NCI-H345 (cell line): ENCODE measurements around the gene TSPEAR.

Experiments used
- DNase-seq: peaks from one replicate; lab custom pipeline; 2025; lab: John Stamatoyannopoulos, UW

Gene TSPEAR

DNA sequence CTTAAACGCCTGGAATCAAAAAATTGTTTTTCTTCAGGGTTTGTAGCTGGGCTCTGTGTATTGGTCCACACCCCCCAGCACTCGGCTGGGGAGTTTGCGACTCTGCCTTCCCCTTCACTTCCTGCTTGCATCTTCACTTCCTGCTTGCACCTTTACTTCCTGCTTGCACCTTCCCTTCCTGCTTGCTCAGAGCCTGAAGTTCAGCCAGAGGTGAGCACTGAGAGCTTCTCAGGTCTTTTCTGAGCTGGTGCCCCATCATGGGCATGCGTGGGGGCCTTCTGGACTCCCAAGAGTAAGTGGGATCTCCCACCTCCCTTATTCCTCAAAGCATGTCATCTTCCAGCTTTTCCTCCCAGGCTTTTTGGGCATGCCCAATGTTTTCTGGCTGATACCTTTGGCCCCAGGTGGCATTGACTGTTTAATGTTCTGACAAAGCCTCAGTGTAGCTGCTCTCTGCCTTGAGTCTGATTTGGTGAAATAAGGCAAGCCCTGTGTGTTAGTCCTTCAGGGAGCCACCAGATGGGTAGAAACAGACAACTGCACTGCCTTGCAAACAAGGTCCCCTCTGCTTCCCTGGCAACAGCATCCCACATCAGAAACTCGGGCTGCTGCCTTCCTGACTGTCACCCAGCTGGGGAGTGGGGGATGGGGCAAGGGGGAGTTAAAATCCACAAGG is 163.6 kb downstream of the TSPEAR start:
- DNase-seq: no peak

GRCh38 chr21:44544566-44544965 is 166.8 kb downstream of the TSPEAR start:
- no peak for DNase-seq

DNA sequence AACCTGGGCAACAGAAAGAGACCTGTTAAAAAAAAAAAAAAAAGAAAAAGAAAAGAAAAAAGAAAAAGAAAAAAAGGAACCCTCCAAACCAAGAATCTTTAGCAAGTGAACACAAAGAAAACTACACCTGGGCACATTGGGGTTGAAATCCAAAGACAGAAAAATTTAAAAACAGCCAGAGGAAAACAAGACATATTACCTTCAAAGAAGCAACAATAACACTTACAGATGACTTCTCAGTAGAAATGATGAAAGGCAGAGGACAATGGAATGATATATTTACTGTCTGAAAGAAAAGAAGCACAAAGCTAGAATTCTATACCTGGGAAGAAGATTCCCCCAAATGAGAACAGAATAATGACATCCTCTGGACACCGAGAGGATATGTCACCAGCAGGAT is 168.7 kb downstream of the TSPEAR start:
- no peak for DNase-seq

- no peak for DNase-seq
These were observed 170.6 kb downstream of the TSPEAR start for GRCh38 chr21:44540741-44541288.

- DNase-seq: no peak
These were observed 171.2 kb downstream of the TSPEAR start, which contains the start of gene KRTAP10-1 for GRCh38 chr21:44539991-44540666. TSS of gene KRTAP10-1 (minus strand) at chr21:44540195. CDS start at chr21:44540150, 45 bp downstream.

DNA sequence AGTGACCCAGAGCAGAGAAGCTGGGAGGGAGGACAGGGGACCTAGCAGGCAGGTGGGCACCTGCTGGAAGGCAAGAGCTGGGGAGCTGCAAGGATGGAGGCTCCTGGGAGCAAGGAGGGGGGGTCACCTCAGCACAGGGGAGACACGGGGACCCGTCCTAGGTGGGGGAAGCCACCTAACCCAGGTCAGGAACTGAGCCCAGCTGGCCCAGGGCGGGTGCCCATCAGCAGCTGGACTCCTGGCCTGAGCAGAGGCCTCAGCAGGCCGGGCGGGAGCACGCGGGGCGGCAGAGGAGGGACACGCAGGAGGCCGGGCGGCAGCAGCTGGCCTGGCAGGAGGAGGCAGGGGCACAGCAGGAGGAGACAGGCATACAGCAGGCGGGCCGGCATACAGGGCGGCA is 172.3 kb downstream of the TSPEAR start:
- DNase-seq: no peak

GRCh38 chr21:44537930-44538911 is 173.2 kb downstream of the TSPEAR start:
- no peak for DNase-seq

GRCh38 chr21:44535963-44536362 is 175.4 kb downstream of the TSPEAR start:
- DNase-seq: no peak

DNA sequence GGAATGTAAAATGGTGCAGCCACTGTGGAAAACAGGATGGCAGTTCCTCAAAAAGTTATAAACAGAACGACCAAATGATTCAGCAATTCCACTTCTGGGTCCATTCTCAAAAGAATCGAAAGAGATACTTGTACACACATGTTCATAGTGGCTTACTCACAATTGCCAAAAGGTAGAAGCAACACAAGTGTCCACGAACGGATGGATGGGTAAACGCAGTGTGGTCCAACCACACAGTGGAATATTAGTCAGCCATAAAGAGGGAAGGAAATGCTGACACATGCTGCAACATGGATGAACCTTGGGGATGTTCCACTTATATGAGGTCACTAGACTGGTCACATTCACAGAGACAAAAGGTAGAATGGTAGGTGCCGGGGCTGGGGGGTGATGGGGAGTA is 176.7 kb downstream of the TSPEAR start:
- DNase-seq: no peak

- no peak for DNase-seq
These were observed 177.3 kb downstream of the TSPEAR start for GRCh38 chr21:44533891-44534627.

DNA sequence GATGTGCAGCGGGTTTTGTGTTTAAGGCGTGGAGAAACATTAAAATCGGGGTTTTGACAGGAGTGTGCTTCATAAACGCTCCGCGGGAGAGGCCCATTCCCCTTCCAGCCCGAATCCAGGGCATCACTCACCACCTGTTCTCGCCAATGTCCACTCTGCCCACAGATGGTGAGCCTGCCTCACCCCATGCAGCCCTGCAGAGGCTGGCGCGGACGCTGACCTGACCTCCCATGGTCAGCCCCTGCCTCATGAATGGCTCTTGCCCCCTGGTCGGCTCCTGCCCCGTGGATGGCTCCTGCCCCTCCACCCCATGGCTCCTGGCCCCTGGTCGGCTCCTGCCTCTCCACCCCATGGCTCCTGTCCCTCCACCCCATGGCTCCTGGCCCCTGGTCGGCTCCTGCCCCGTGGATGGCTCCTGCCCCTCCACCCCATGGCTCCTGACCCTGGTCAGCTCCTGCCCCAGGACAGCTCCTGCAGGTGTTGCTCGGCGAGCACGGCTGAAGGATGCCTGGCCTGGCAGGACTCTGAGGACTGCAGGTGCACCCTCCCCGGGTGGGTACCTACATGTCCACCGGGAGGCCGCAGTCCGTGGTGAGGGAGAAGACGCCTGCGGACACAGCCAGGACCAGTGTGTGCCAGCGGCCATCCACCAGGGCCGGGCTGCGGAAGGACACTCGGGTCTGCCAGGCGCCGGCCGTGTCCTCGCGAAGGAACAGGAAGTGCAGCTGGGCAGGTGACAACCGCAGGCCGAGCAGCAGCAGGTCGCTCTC is 178.1 kb downstream of the TSPEAR start:
- no peak for DNase-seq

DNA sequence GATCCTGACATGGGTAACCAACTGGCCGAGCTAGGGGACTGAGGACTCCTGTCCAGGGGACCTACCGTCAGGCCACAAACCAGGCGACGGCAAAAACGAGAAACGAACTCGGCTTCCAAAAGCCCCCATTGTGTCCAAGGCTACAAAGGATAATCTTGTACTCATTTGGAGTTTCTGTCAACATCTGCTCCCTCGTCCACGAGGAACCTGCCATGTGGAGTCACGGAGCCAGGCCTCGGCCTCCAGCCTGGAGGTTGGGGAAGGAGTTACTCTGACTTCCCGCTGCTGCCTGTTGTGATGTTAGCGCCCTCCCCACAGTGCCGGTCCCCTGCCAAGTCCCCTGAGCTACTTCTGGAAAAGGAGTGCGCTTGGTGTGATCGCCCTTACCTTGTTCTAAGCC is 178.7 kb downstream of the TSPEAR start:
- no peak for DNase-seq

GRCh38 chr21:44531606-44532564 is 179.5 kb downstream of the TSPEAR start:
- DNase-seq: no peak

GRCh38 chr21:44530903-44531605 is 180.3 kb downstream of the TSPEAR start:
- no peak for DNase-seq

DNA sequence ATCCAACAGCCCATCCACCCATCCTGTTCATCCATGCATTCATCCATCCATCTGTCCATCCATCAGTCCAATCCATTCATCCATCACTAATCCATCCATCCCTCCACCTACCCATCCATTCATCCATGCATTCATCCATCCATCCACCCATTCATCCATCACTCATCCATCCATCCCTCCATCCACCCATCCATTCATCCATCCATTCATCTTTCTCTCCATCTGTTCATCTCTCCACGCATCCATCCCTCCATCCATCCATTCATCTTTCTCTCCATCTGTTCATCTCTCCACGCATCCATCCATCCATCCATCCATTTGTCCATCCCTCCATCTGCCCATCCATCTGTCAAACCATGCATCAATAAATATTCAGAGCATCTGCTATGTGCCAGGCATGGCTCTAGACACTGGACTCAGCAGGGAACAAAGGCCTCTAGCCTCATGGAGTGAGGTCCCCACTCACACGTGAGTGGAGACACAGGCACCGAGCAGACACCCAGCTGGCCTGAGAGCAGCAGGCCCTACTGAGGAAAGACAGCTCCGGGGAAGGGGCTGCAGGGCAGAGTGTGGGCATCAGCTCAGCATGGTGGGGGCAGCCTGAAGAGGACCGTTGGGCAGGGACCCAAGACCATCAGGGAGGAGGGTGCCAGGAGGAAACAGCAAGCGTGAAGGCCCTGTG is 181.0 kb downstream of the TSPEAR start:
- DNase-seq: no peak

DNA sequence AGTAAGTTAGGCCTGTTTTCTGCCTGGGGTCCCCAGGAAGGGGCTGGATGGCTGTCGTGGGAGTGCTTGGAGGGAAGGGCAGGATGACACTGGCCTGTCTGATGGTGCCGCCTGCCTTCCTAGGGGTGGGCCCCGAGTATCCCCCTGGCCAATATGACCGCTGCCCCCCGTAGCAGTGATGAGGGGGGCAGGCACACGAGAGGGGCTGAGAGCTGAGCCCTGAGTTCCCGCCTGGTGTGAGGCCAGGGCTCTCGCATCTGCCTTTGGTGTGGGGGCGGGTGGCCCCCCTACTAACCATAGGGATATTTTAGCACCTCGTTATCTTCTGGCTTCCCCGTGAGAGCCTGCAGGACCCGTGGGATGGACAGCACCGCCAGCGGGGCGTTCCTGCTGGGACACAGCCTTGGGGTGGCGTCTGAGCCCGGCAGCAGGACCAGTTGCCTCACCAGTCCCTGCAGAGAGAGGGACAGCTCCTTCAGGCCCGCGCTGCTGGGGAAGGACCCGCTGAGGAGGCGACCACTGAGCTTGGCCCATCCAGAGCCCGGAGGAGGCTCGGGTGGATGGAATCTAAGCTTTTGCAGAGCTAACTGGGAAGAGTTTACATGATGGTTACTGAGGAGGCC is 181.8 kb downstream of the TSPEAR start:
- DNase-seq: no peak

- no peak for DNase-seq
These were observed 182.4 kb downstream of the TSPEAR start for GRCh38 chr21:44529011-44529421.

DNA sequence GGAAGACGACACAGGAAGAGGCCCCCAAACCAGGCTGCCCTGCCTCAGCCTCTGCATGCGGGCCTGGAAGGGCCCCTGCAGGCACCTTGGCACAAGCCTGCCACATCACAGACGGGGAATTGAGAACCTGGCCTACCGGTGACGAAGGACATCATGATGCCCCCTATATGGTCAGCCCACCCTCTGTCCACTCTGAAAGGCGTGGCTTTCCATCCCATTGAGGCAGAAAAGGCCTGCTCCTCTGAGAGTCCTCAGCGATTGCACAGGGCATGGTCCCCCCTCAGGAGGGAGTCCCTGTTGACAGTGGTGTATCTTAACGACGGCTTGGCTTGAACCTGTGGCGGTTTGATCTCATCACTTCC is 182.8 kb downstream of the TSPEAR start:
- DNase-seq: no peak
